Measurements from ENCODE around the gene CACNB4. TPM values are rescaled to one million over a fixed set of nuclear protein-coding genes. Genes with fewer than 3 reads are reported as not detected.
A peak's percentile ranks its signal among the peaks of the same experiment; 100 is the strongest.

CACNB4 gene
- total RNA-seq, 1 donor from 2014 or later: 4.9 TPM

DNA sequence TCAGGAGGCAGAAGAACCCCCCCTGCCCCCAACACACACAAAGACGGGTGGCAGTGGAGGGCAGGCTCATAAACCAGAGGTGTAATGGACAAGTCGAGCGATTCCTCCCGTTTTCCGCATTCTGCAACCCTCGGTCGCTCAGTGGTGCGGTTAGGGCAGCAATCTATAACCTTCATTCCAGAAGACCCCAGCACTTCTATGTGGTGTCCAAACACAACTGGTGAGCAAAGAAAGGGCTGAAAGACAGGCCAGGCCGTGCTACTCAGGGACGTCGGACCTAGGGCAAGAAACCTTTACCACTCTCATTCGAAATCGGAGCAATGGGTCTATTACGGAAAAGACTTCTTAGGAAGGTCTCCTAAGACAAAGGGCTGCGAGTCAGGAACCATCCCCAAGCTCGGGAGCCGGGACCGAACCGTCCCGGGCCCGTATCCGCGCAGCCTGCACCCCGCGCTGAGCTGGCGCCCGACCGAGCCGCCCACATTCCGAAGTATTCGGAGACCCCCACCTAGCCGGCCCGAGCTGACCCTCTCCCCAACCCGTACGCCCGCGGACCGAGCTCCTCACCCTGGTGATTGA lies 271.2 kb downstream of the CACNB4 start:
- TF ChIP-seq POLR2AphosphoS5 (IDR thresholded peaks at IDR 0.05; ENCODE audit: insufficient read depth in 1 of 2, low read depth in 1 of 2) (no peak), POLR2A (IDR thresholded peaks at IDR 0.05) (no peak)
- TF ChIP-seq, protein P1, sequence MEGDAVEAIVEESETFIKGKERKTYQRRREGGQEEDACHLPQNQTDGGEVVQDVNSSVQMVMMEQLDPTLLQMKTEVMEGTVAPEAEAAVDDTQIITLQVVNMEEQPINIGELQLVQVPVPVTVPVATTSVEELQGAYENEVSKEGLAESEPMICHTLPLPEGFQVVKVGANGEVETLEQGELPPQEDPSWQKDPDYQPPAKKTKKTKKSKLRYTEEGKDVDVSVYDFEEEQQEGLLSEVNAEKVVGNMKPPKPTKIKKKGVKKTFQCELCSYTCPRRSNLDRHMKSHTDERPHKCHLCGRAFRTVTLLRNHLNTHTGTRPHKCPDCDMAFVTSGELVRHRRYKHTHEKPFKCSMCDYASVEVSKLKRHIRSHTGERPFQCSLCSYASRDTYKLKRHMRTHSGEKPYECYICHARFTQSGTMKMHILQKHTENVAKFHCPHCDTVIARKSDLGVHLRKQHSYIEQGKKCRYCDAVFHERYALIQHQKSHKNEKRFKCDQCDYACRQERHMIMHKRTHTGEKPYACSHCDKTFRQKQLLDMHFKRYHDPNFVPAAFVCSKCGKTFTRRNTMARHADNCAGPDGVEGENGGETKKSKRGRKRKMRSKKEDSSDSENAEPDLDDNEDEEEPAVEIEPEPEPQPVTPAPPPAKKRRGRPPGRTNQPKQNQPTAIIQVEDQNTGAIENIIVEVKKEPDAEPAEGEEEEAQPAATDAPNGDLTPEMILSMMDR (IDR thresholded peaks at IDR 0.05): no peak
- DNase-seq (ENCODE audit: extremely low spot score in 2 of 2): no peak
- Histone ChIP-seq H3K27me3 (no peaks in the 10 kb centered on the region), H3K4me3 (peak overlapping the region; percentile 64 to 95), H3K4me1 (peaks cover 48% of the 10 kb centered on the region), H3K36me3 (no peaks in the 10 kb centered on the region), H3K9me3 (no peaks in the 10 kb centered on the region), H3K27ac (peak overlapping the region; percentile 85)
- intact Hi-C loops (cut with DNase I): no loop called here

DNA sequence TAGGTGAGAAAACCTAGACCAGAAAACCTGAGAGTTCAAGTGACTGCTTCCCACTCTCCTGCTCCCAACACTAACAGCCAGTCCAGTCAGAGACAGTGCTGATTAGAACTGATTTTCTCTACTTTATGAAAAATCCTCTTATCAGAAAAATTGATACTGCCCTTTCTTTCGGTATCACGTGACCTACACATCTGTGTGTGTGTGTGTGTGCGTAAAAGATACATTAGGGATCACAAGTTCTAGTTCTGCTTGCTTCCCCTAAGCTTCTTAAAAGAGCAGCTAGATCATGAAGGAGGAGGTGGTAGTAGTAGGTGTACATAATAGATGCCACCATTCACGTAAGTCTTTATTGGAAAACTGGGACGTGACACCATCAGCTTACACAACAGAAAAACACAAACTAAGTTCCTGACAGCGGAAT lies 272.1 kb downstream of the CACNB4 start:
- TF ChIP-seq, protein P1 (IDR thresholded peaks at IDR 0.05): no peak
- TF ChIP-seq POLR2AphosphoS5 (IDR thresholded peaks at IDR 0.05; ENCODE audit: insufficient read depth in 1 of 2, low read depth in 1 of 2) (no peak), POLR2A (IDR thresholded peaks at IDR 0.05) (no peak)

DNA sequence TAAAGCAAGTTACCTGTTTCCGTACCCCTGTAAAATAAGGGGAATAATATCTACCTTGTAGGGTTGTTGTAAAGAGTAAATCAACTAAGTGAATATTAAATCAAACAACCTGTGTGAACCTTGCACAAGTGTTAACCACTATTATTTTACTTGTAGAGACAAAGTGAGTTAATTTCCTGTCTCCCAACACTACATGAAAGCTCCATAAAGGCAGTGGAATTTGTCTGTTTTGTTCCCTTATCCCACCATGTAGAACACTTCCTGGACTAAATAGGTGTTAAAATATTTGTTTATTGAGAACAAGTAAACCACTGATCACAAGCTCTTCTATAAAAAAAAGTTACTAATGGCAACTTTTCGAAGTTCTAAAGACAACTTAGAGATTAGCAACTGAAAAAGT lies 274.0 kb downstream of the CACNB4 start:
- Histone ChIP-seq H3K27me3 (no peaks in the 10 kb centered on the region), H3K36me3 (no peaks in the 10 kb centered on the region), H3K9me3 (no peaks in the 10 kb centered on the region), H3K4me1 (peaks cover 63% of the 10 kb centered on the region), H3K27ac (no peak overlapping the region), H3K4me3 (no peak overlapping the region)
- no peak for DNase-seq (ENCODE audit: extremely low spot score in 2 of 2)
- intact Hi-C loops (cut with DNase I): no loop called here
- TF ChIP-seq, protein P1 (IDR thresholded peaks at IDR 0.05): no peak
- no peak for TF ChIP-seq POLR2A (IDR thresholded peaks at IDR 0.05)
- TF ChIP-seq POLR2AphosphoS5 (IDR thresholded peaks at IDR 0.05; ENCODE audit: insufficient read depth in 1 of 2, low read depth in 1 of 2): no peak

More for the DNA sequence above, 272.1 kb downstream of the CACNB4 start:
- intact Hi-C loops (cut with DNase I): no loop called here
- Histone ChIP-seq H3K9me3 (no peaks in the 10 kb centered on the region), H3K36me3 (no peaks in the 10 kb centered on the region), H3K27me3 (no peaks in the 10 kb centered on the region), H3K4me1 (peaks cover 54% of the 10 kb centered on the region), H3K4me3 (peak overlapping the region; percentile 64 to 95), H3K27ac (peak overlapping the region; percentile 8)
- no peak for DNase-seq (ENCODE audit: extremely low spot score in 2 of 2)

DNA sequence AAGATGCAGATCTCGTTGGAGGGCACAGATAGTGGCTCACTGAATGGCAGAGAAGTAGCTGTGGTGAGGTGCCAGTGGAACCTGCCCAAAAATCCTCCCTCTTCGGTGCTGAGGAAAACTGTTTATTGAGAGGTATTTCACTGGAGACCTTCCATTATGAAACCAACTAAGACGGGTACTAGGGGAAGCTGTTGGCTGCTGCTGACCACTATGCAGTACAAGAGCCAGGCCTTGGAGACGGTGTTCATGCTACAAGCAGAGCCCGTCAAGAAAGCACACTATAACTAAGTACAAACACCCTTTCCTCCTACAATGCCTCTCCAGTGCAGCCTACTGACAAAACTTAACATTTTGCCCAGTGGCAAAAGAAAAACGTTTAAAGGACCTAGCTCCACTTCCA lies 275.2 kb downstream of the CACNB4 start:
- no peak for DNase-seq (ENCODE audit: extremely low spot score in 2 of 2)
- intact Hi-C loops (cut with DNase I): no loop called here
- Histone ChIP-seq H3K4me1 (peaks cover 58% of the 10 kb centered on the region), H3K27me3 (no peaks in the 10 kb centered on the region), H3K9me3 (no peaks in the 10 kb centered on the region), H3K36me3 (no peaks in the 10 kb centered on the region), H3K27ac (no peak overlapping the region), H3K4me3 (no peak overlapping the region)
- no peak for TF ChIP-seq POLR2A (IDR thresholded peaks at IDR 0.05)
- TF ChIP-seq, protein P1 (IDR thresholded peaks at IDR 0.05): no peak
- TF ChIP-seq POLR2AphosphoS5 (IDR thresholded peaks at IDR 0.05; ENCODE audit: insufficient read depth in 1 of 2, low read depth in 1 of 2): no peak

DNA sequence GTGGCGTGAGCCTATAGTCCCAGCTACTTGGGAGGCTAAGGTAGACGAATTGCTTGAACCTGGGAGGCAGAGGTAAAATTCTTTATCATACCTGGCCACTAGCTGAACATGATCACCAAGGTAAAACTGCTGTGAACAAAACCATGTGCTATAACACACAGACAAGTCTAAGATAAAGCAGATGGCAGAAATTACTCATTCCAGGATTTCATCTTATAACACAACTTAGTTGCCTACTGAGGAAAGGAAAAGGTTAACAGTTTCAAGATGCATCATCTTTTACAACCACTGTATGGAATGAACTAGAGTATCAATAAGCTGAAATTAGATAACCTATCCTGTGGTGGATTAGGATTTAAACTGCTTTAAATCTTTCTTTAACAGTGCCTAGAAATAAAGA lies 278.9 kb downstream of the CACNB4 start:
- TF ChIP-seq, protein P1 (IDR thresholded peaks at IDR 0.05): no peak
- no peak for TF ChIP-seq POLR2A (IDR thresholded peaks at IDR 0.05)
- no peak for TF ChIP-seq POLR2AphosphoS5 (IDR thresholded peaks at IDR 0.05; ENCODE audit: insufficient read depth in 1 of 2, low read depth in 1 of 2)
- Histone ChIP-seq H3K4me1 (peaks cover 36% of the 10 kb centered on the region), H3K9me3 (no peaks in the 10 kb centered on the region), H3K27me3 (no peaks in the 10 kb centered on the region), H3K36me3 (no peaks in the 10 kb centered on the region), H3K4me3 (no peak overlapping the region), H3K27ac (no peak overlapping the region)
- intact Hi-C loops (cut with DNase I): no loop called here
- DNase-seq (ENCODE audit: extremely low spot score in 2 of 2): no peak
